HEK293 (cell line): ENCODE data around the gene SQSTM1.

ENCODE experiments used
- BCL11B ChIP-seq: fragments of 450-650 bp; formaldehyde crosslinking; IDR thresholded peaks from 2 replicates; pipeline ENCODE4 v1.5.1; 2016; ENCODE audit warnings: low read depth, missing biosample characterization, missing genetic modification characterization
- EGR2 ChIP-seq: fragments of 450-650 bp; formaldehyde crosslinking; IDR thresholded peaks from 2 replicates; pipeline ENCODE4 v1.5.1; 2016; ENCODE audit warnings: low read depth, missing biosample characterization, missing genetic modification characterization
- GLIS1 ChIP-seq: fragments of 450-650 bp; formaldehyde crosslinking; IDR thresholded peaks from 2 replicates; pipeline ENCODE4 v1.5.1; 2016; ENCODE audit warnings: missing biosample characterization, missing genetic modification characterization
- KLF7 ChIP-seq: fragments of 450-650 bp; formaldehyde crosslinking; IDR thresholded peaks from 2 replicates; pipeline ENCODE4 v1.5.1; 2016; ENCODE audit warnings: missing biosample characterization, missing genetic modification characterization, borderline replicate concordance
- KLF9 ChIP-seq: fragments of 450-650 bp; formaldehyde crosslinking; IDR thresholded peaks from 2 replicates; pipeline ENCODE4 v1.5.1; 2016; ENCODE audit warnings: missing biosample characterization, missing genetic modification characterization, low read depth
- SALL2 ChIP-seq: fragments of 450-650 bp; formaldehyde crosslinking; IDR thresholded peaks from 2 replicates; pipeline ENCODE4 v1.5.0; 2017; ENCODE audit warnings: missing biosample characterization, mild to moderate bottlenecking, missing genetic modification characterization, borderline replicate concordance
- SP2 ChIP-seq: fragments of 450-650 bp; formaldehyde crosslinking; IDR thresholded peaks from 2 replicates; pipeline ENCODE4 v1.5.1; 2016; ENCODE audit warnings: missing biosample characterization, missing genetic modification characterization
- SP3 ChIP-seq: fragments of 450-650 bp; formaldehyde crosslinking; IDR thresholded peaks from 2 replicates; pipeline ENCODE4 v1.5.1; 2016; ENCODE audit warnings: missing biosample characterization, missing genetic modification characterization
- YY1 ChIP-seq: fragments of 450-650 bp; formaldehyde crosslinking; IDR thresholded peaks from 2 replicates; pipeline ENCODE4 v1.5.1; 2018; ENCODE audit warnings: missing biosample characterization, missing genetic modification characterization
- ZBTB17 ChIP-seq: fragments of 450-650 bp; formaldehyde crosslinking; IDR thresholded peaks from 2 replicates; pipeline ENCODE4 v1.5.1; 2016; ENCODE audit warnings: missing biosample characterization, missing genetic modification characterization
- ZFP3 ChIP-seq: fragments of 450-650 bp; formaldehyde crosslinking; IDR thresholded peaks from 2 replicates; pipeline ENCODE4 v1.5.1; 2016; ENCODE audit warnings: low read depth, missing biosample characterization, missing genetic modification characterization
- ZIC2 ChIP-seq: fragments of 450-650 bp; formaldehyde crosslinking; IDR thresholded peaks from 2 replicates; pipeline ENCODE4 v1.5.1; 2016; ENCODE audit warnings: missing biosample characterization, missing genetic modification characterization
- ZNF138 ChIP-seq: fragments of 450-650 bp; formaldehyde crosslinking; IDR thresholded peaks from 2 replicates; pipeline ENCODE4 v1.5.1; 2016; ENCODE audit warnings: missing biosample characterization, missing genetic modification characterization, borderline replicate concordance
- ZNF214 ChIP-seq: fragments of 450-650 bp; formaldehyde crosslinking; IDR thresholded peaks from 2 replicates; pipeline ENCODE4 v1.5.1; 2017; ENCODE audit warnings: missing biosample characterization, mild to moderate bottlenecking, missing genetic modification characterization, borderline replicate concordance
- ZNF223 ChIP-seq: fragments of 450-650 bp; formaldehyde crosslinking; IDR thresholded peaks from 2 replicates; pipeline ENCODE4 v1.5.1; 2016; ENCODE audit warnings: missing biosample characterization, missing genetic modification characterization
- ZNF311 ChIP-seq: fragments of 450-650 bp; formaldehyde crosslinking; IDR thresholded peaks from 2 replicates; pipeline ENCODE4 v1.5.1; 2017; ENCODE audit warnings: missing biosample characterization, missing genetic modification characterization, borderline replicate concordance
- ZNF426 ChIP-seq: fragments of 450-650 bp; formaldehyde crosslinking; IDR thresholded peaks from 2 replicates; pipeline ENCODE4 v1.5.1; 2017; ENCODE audit warnings: missing biosample characterization, missing genetic modification characterization, mild to moderate bottlenecking, inconsistent platforms, moderate library complexity
- ZNF433 ChIP-seq: fragments of 450-650 bp; formaldehyde crosslinking; IDR thresholded peaks from 2 replicates; pipeline ENCODE4 v1.5.1; 2016; ENCODE audit warnings: missing biosample characterization, missing genetic modification characterization, low read depth
- ZNF48 ChIP-seq: fragments of 450-650 bp; formaldehyde crosslinking; IDR thresholded peaks from 2 replicates; pipeline ENCODE4 v1.5.1; 2016; ENCODE audit warnings: missing biosample characterization, missing genetic modification characterization
- ZNF521 ChIP-seq: fragments of 450-650 bp; formaldehyde crosslinking; IDR thresholded peaks from 2 replicates; pipeline ENCODE4 v1.5.1; 2017; ENCODE audit warnings: missing biosample characterization, mild to moderate bottlenecking, missing genetic modification characterization
- ZNF544 ChIP-seq: fragments of 450-650 bp; formaldehyde crosslinking; IDR thresholded peaks from 2 replicates; pipeline ENCODE4 v1.5.0; 2017; ENCODE audit warnings: missing biosample characterization, missing genetic modification characterization
- ZNF548 ChIP-seq: fragments of 450-650 bp; formaldehyde crosslinking; IDR thresholded peaks from 2 replicates; pipeline ENCODE4 v1.5.1; 2016; ENCODE audit warnings: missing biosample characterization, missing genetic modification characterization
- ZNF624 ChIP-seq: fragments of 450-650 bp; formaldehyde crosslinking; IDR thresholded peaks from 2 replicates; pipeline ENCODE4 v1.5.1; 2017; ENCODE audit warnings: missing biosample characterization, missing genetic modification characterization
- ZNF76 ChIP-seq: fragments of 450-650 bp; formaldehyde crosslinking; IDR thresholded peaks from 2 replicates; pipeline ENCODE4; 2016; ENCODE audit warnings: low read depth, missing biosample characterization, missing genetic modification characterization, borderline replicate concordance
- ZNF785 ChIP-seq: fragments of 450-650 bp; formaldehyde crosslinking; IDR thresholded peaks from 2 replicates; pipeline ENCODE4 v1.5.1; 2016; ENCODE audit warnings: missing biosample characterization, missing genetic modification characterization
- ZSCAN23 ChIP-seq: fragments of 450-650 bp; formaldehyde crosslinking; IDR thresholded peaks from 2 replicates; pipeline ENCODE4 v1.5.1; 2016; ENCODE audit warnings: missing biosample characterization, missing genetic modification characterization
- TF ChIP-seq, protein P1 (sequence below): fragments of 450-650 bp; formaldehyde crosslinking; IDR thresholded peaks from 2 replicates; pipeline ENCODE4 v1.5.1; 2016; ENCODE audit warnings: missing biosample characterization, missing genetic modification characterization
- TF ChIP-seq, protein P2 (sequence below): fragments of 450-650 bp; formaldehyde crosslinking; conservative IDR thresholded peaks from 2 replicates; pipeline ENCODE4 v1.5.1; 2016; ENCODE audit warnings: low read depth, missing biosample characterization, missing genetic modification characterization
- TF ChIP-seq, protein P3 (sequence below): fragments of 450-650 bp; formaldehyde crosslinking; IDR thresholded peaks from 2 replicates; pipeline ENCODE4 v1.5.1; 2016; ENCODE audit warnings: missing biosample characterization, missing genetic modification characterization
- TF ChIP-seq, protein P4 (sequence below): fragments of 450-650 bp; formaldehyde crosslinking; IDR thresholded peaks from 2 replicates; pipeline ENCODE4 v1.5.1; 2017; ENCODE audit warnings: missing biosample characterization, missing genetic modification characterization

Gene SQSTM1

DNA sequence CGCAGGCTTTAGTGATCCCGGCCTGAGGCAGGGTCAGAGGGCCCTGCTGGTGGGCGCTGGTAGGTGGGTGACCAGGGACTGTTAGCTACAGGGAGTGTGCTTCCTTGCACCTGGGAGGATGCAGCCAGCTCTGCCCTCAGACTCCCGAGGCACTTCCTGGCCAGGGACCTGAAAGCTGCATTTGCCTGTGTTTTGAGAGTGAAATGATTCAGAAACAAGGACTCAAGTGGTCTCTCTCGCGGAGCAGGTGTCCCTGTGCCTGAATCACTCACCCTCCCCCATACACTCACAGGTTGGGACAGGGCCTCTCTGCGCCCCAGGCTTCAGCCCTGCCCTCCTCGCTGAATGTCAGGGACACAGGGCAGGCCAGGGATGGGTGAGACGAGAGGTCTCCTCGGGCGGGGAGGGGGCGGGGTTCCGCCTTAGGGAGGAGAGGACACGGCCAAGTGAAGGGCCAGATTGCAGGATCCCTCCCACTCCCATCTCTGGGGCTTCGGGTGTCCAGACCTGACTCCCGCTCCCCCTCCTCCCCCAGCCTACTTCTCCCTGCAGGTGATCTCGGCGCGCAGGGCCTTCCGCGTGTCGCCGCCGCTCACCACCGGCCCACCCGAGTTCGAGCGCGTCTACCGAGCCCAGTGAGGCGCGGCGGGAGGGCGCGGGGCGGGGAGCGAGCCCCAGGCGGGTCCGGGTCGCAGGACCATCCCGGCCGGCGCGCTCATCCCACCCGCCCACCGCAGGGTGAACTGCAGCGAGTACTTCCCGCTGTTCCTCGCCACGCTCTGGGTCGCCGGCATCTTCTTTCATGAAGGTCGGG lies 25.4 kb upstream of the SQSTM1 start (continued):
- TF ChIP-seq ZNF311 (tag by site-specific recombination) (no peak), ZIC2 (tag by site-specific recombination) (peak; percentile 61), ZNF433 (tag by site-specific recombination) (no peak), ZNF214 (tag by site-specific recombination) (no peak), KLF7 (no peak), ZNF426 (no peak), SP3 (peak; percentile 68), YY1 (tag by site-specific recombination) (no peak), SALL2 (tag by site-specific recombination) (no peak), ZNF521 (no peak), ZNF544 (tag by site-specific recombination) (no peak), KLF9 (tag by site-specific recombination) (peak; percentile 59), ZNF624 (tag by site-specific recombination) (no peak), ZSCAN23 (tag by site-specific recombination) (no peak), ZFP3 (no peak), ZNF48 (tag by site-specific recombination) (no peak), ZBTB17 (tag by site-specific recombination) (peak; percentile 62), ZNF785 (tag by site-specific recombination) (no peak), BCL11B (tag by site-specific recombination) (no peak), ZNF76 (tag by site-specific recombination) (no peak), ZNF548 (tag by site-specific recombination) (no peak), ZNF138 (no peak), GLIS1 (tag by site-specific recombination) (0 out of 2 replicates have a peak, but pooled peaks have one; percentile 14), ZNF223 (tag by site-specific recombination) (no peak), EGR2 (tag by site-specific recombination) (peak; percentile 47; the same call in 1 of the 2 replicates), SP2 (tag by site-specific recombination) (peak; percentile 74)
- TF ChIP-seq, protein P1, sequence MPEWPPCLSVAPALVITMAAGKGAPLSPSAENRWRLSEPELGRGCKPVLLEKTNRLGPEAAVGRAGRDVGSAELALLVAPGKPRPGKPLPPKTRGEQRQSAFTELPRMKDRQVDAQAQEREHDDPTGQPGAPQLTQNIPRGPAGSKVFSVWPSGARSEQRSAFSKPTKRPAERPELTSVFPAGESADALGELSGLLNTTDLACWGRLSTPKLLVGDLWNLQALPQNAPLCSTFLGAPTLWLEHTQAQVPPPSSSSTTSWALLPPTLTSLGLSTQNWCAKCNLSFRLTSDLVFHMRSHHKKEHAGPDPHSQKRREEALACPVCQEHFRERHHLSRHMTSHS (tag by site-specific recombination): no peak
- TF ChIP-seq, protein P2, sequence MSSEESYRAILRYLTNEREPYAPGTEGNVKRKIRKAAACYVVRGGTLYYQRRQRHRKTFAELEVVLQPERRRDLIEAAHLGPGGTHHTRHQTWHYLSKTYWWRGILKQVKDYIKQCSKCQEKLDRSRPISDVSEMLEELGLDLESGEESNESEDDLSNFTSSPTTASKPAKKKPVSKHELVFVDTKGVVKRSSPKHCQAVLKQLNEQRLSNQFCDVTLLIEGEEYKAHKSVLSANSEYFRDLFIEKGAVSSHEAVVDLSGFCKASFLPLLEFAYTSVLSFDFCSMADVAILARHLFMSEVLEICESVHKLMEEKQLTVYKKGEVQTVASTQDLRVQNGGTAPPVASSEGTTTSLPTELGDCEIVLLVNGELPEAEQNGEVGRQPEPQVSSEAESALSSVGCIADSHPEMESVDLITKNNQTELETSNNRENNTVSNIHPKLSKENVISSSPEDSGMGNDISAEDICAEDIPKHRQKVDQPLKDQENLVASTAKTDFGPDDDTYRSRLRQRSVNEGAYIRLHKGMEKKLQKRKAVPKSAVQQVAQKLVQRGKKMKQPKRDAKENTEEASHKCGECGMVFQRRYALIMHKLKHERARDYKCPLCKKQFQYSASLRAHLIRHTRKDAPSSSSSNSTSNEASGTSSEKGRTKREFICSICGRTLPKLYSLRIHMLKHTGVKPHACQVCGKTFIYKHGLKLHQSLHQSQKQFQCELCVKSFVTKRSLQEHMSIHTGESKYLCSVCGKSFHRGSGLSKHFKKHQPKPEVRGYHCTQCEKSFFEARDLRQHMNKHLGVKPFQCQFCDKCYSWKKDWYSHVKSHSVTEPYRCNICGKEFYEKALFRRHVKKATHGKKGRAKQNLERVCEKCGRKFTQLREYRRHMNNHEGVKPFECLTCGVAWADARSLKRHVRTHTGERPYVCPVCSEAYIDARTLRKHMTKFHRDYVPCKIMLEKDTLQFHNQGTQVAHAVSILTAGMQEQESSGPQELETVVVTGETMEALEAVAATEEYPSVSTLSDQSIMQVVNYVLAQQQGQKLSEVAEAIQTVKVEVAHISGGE (tag by site-specific recombination): no peak
- TF ChIP-seq, protein P3, sequence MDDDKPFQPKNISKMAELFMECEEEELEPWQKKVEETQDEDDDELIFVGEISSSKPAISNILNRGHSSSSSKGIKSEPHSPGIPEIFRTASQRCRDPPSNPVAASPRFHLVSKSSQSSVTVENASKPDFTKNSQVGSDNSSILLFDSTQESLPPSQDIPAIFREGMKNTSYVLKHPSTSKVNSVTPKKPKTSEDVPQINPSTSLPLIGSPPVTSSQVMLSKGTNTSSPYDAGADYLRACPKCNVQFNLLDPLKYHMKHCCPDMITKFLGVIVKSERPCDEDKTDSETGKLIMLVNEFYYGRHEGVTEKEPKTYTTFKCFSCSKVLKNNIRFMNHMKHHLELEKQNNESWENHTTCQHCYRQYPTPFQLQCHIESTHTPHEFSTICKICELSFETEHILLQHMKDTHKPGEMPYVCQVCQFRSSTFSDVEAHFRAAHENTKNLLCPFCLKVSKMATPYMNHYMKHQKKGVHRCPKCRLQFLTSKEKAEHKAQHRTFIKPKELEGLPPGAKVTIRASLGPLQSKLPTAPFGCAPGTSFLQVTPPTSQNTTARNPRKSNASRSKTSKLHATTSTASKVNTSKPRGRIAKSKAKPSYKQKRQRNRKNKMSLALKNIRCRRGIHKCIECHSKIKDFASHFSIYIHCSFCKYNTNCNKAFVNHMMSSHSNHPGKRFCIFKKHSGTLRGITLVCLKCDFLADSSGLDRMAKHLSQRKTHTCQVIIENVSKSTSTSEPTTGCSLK (tag by site-specific recombination): no peak
- TF ChIP-seq, protein P4, sequence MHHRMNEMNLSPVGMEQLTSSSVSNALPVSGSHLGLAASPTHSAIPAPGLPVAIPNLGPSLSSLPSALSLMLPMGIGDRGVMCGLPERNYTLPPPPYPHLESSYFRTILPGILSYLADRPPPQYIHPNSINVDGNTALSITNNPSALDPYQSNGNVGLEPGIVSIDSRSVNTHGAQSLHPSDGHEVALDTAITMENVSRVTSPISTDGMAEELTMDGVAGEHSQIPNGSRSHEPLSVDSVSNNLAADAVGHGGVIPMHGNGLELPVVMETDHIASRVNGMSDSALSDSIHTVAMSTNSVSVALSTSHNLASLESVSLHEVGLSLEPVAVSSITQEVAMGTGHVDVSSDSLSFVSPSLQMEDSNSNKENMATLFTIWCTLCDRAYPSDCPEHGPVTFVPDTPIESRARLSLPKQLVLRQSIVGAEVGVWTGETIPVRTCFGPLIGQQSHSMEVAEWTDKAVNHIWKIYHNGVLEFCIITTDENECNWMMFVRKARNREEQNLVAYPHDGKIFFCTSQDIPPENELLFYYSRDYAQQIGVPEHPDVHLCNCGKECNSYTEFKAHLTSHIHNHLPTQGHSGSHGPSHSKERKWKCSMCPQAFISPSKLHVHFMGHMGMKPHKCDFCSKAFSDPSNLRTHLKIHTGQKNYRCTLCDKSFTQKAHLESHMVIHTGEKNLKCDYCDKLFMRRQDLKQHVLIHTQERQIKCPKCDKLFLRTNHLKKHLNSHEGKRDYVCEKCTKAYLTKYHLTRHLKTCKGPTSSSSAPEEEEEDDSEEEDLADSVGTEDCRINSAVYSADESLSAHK (tag by site-specific recombination): no peak
